Mucosa of descending colon (tissue), 3 donors: ENCODE data around the gene PDS5B. TPM values are rescaled to one million over a fixed set of nuclear protein-coding genes. Genes with fewer than 3 reads are reported as not detected.

Source experiments
- ATAC-seq: fragments of 200-7000 bp; cut with Tn5 transposase; one replicate; pipeline ENCODE4 v1.9.1; 2020; ENCODE audit warnings: mild to moderate bottlenecking, moderate library complexity
- DNase-seq, 3 donors: peaks; one replicate each; pipeline ENCODE4 v3.0.0-alpha.2; 2020
- H3K36me3 ChIP-seq: fragments of 200-600 bp; one replicate; pipeline ENCODE4 v1.8.0; 2021; ENCODE audit warnings: low read depth, mild to moderate bottlenecking
- H3K4me1 ChIP-seq: fragments of 200-600 bp; one replicate; pipeline ENCODE4 v1.8.0; 2021; ENCODE audit warnings: low read depth, mild to moderate bottlenecking
- H3K4me3 ChIP-seq: fragments of 200-600 bp; one replicate; pipeline ENCODE4 v1.8.0; 2021; ENCODE audit warnings: mild to moderate bottlenecking
- H3K9me3 ChIP-seq: fragments of 200-600 bp; one replicate; pipeline ENCODE4 v1.8.0; 2021; ENCODE audit warnings: mild to moderate bottlenecking
- intact Hi-C, 2 donors: fragments of 100-400 bp; cut with DNase I in 1 of 2; cut with micrococcal nuclease in 1 of 2; formaldehyde crosslinking; loops; one replicate each; pipeline versions ENCODE4 v1.11.0 to v1.11.1; 2022; cut with DNase I, micrococcal nuclease
- total RNA-seq, 3 donors: library from RNA; stranded (reverse); fragmentation: NEBNext Ultra II Directional in 2 of 3; extraction: Animal tissue kit (Norgen Biotek cat#: 25700) in 2 of 3; gene quantifications; one replicate each; pipeline versions ENCODE4 v1.2.1 to v1.2.4, GENCODE V29; 2021 to 2023
- TF ChIP-seq, protein P1 (sequence below): fragments of 200-600 bp; IDR thresholded peaks from one replicate; pipeline ENCODE4 v1.8.0; 2022; ENCODE audit warnings: antibody characterized with exemption, mild to moderate bottlenecking
- donor health status: DM: no; HTN: no; CAD: no; lungs with moderate emphysema.
- donor health status: DM: no; HTN: no; CAD: no.
- donor health status: DM: no; HTN: yes; CAD: no.

PDS5B gene
- total RNA-seq, 3 donors from 2014 or later: 25.2 to 66.7 (median 27.5) TPM

DNA sequence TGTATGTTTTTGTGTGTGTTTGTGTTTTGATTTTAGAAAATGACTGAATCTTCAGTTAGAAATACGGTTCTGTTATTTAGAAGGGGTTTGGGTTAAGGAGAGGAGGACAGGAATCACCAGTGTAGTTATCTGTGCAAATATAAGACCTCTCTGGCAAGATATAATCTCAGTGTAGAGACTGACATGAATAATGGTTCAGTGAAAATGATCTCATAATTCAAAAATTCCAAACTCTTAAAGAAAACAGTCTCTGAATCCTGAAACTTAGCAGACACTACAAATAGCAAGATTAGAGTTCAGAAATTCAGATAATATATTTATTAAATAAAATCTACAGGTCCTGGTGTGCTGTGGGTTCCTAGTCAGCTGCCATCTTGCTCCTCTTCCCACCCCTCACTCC is 73.5 kb downstream of the PDS5B start:
- no peaks in the 10 kb centered on the region for H3K36me3 ChIP-seq
- DNase-seq (no peak), ATAC-seq (no peak)
- intact Hi-C loops: no loop called here
- TF ChIP-seq, protein P1, sequence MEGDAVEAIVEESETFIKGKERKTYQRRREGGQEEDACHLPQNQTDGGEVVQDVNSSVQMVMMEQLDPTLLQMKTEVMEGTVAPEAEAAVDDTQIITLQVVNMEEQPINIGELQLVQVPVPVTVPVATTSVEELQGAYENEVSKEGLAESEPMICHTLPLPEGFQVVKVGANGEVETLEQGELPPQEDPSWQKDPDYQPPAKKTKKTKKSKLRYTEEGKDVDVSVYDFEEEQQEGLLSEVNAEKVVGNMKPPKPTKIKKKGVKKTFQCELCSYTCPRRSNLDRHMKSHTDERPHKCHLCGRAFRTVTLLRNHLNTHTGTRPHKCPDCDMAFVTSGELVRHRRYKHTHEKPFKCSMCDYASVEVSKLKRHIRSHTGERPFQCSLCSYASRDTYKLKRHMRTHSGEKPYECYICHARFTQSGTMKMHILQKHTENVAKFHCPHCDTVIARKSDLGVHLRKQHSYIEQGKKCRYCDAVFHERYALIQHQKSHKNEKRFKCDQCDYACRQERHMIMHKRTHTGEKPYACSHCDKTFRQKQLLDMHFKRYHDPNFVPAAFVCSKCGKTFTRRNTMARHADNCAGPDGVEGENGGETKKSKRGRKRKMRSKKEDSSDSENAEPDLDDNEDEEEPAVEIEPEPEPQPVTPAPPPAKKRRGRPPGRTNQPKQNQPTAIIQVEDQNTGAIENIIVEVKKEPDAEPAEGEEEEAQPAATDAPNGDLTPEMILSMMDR: no peak
- H3K4me1 ChIP-seq: no peaks in the 10 kb centered on the region
- H3K4me3 ChIP-seq: no peak overlapping the region
- H3K9me3 ChIP-seq: peaks cover 15% of the 10 kb centered on the region

DNA sequence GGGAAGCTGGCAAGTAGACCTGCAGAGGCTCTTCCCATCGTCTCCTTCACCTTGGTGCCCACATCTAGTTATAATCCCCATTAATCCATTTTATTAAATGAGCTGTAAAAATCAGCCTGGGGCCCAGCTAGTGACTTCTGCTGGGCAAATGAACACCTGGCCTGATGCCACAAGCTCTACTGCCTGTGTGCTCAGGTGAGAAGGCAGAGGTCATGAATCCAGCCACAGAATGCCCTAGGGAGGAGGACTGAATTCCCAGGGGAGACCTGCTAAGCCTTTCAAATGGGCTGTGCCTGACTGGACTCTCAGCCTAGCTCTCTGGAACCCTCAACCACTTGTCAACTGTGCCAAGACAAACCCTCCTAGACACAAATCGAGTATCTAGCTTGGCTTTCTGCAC is 74.0 kb downstream of the PDS5B start:
- intact Hi-C loops: no loop called here
- no peaks in the 10 kb centered on the region for H3K4me1 ChIP-seq
- H3K4me3 ChIP-seq: no peak overlapping the region
- ATAC-seq: no peak
- H3K36me3 ChIP-seq: no peaks in the 10 kb centered on the region
- H3K9me3 ChIP-seq: peaks cover 15% of the 10 kb centered on the region
- no peak for DNase-seq
- TF ChIP-seq, protein P1: no peak

DNA sequence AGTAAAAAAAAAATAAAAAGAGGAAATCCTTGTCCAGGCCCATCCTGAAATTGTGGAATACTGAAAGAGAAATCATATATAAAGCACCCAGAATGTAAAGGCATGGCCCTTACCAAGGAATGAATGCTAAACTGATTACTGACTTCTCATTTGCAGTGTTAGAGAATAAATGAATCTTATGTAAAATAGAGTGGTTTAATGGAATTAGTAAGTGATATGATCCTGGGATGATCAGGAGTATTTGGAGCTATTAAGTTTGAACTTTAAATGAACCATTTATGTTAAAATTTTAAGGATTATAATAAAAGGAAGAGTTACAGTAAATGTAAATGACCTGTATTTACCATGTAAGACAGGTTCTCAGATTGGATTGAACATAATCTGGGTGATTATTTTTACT is 75.4 kb downstream of the PDS5B start:
- ATAC-seq (no peak), DNase-seq (no peak)
- H3K9me3 ChIP-seq: peaks cover 8% of the 10 kb centered on the region
- H3K4me1 ChIP-seq: no peaks in the 10 kb centered on the region
- TF ChIP-seq, protein P1: no peak
- no peaks in the 10 kb centered on the region for H3K36me3 ChIP-seq
- intact Hi-C loops: no loop called here
- H3K4me3 ChIP-seq: no peak overlapping the region

DNA sequence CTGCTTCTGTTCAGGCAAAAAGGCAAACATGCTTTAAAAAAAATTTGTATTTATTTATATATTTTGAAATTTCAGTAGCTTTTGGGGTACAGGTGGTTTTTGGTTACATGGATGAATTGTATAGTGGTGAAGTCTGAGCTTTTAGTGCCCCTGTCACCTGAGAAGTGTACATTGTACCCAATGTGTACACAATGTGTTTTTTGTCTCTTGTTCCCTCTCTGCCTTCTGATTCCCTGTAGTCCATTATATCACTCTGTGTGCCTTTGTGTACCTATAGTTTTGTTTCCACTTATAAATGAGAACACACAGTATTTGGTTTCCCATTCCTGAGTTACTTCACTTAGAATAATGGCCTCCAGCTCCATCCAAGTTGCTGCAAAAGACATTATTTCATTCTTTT is 77.4 kb downstream of the PDS5B start:
- ATAC-seq: peak; percentile 25
- no peaks in the 10 kb centered on the region for H3K36me3 ChIP-seq
- intact Hi-C loops: no loop called here
- H3K4me3 ChIP-seq: no peak overlapping the region
- H3K4me1 ChIP-seq: no peaks in the 10 kb centered on the region
- no peak for DNase-seq
- TF ChIP-seq, protein P1: no peak
- no peaks in the 10 kb centered on the region for H3K9me3 ChIP-seq

DNA sequence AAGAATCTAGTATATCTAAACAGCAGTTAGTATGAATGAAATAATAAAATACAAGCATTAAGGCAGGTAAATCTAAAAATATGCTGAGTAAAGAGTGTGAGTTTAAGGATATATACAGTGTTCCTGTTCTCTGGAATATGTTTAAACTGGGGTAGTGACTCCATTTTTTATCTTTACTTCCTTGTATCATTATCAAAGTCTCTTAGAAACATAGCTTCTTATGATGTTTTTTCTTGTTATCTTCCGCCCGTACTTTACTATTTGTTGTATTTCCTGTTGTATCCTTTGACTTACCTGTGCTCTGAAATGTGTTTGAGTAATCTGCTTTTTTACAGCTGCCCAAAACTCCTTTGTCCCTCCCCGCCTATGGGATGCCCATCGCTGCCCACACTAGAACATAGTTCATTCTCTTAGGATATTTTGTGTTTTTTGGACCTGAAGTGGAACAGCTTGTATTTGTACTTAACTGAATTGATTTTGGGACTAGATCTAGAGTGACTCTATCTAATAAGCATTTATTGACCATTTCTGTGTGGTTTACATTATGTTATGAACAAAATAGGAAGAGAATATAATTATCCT is 80.8 kb downstream of the PDS5B start:
- TF ChIP-seq, protein P1: no peak
- H3K9me3 ChIP-seq: no peaks in the 10 kb centered on the region
- ATAC-seq: peak; percentile 79
- no peak overlapping the region for H3K4me3 ChIP-seq
- H3K36me3 ChIP-seq: no peaks in the 10 kb centered on the region
- no peaks in the 10 kb centered on the region for H3K4me1 ChIP-seq
- DNase-seq: no peak
- intact Hi-C loops: no loop called here
